ENCODE data around the gene LAMC1.

LAMC1 gene

DNA sequence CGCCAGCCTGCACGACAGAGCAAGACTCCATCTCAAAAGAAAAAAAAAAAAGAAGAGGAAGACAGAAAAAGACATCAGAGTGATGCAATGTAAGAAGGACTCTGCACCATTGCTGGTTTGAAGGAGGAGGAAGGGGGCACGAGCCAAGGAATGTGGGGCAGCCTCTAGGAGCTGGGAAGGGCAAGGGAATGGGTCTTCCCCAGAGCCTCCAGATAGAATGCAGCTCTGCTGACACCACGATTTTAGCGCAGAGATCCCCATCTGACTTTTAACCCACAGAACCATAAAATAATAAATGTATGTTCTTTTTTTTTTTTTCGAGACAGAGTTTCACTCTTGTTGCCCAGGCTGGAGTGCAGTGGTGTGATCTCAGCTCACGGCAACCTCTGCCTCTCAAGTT lies 129.0 kb downstream of the LAMC1 start:
- no peak for DNase-seq

GRCh38 chr1:183155939-183156338 lies 132.7 kb downstream of the LAMC1 start:
- no peak for DNase-seq

DNA sequence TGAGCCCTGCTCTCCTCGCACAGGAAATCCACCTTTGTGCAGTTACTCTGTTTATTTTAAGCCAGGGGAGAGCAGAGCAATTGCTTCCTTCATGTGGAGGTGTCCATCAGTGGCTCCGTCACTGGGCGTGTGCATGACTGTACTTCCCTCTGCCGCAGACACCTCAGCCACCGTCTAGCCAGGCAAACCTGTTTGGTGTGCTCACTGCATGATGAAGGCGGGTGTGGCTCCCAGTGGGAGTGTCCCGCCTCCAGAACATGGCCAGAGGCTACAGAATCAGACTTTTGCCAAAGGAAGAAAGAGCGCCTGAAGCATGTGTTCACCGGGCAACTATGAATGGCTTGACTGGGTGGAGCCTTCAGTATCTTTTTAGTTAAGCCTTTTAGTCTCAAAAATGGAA lies 136.7 kb downstream of the LAMC1 start:
- DNase-seq: no peak

DNA sequence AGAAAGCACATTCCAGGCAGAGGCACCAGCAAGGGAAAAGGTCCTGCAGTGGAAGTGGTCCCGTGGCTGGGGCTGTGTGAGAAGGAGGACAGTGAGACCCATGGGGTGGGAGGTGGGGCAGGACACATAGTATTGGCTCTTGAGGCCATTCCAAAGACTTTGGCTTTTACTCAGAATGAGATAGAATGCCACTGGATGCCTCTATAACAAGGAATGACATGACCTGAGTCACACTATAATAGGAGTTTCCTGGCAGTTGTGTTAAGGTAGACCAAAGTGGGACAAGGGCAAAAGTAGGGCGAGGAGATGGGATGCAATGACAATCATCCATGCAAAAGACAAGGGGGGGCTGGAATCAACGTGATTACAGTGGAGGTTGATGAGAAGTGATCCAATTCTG lies 138.2 kb downstream of the LAMC1 start:
- DNase-seq: no peak

- no peak for DNase-seq
These were observed 140.1 kb downstream of the LAMC1 start for GRCh38 chr1:183163316-183163715.

- DNase-seq: no peak
These were observed 141.1 kb downstream of the LAMC1 start for GRCh38 chr1:183164340-183164739.

GRCh38 chr1:183164963-183165362 lies 141.7 kb downstream of the LAMC1 start:
- DNase-seq: no peak

- no peak for DNase-seq
These were observed 142.2 kb downstream of the LAMC1 start for GRCh38 chr1:183165456-183165855.

GRCh38 chr1:183166454-183166853 lies 143.2 kb downstream of the LAMC1 start:
- DNase-seq: no peak

- DNase-seq: no peak
These were observed 144.5 kb downstream of the LAMC1 start for GRCh38 chr1:183167676-183168075.

DNA sequence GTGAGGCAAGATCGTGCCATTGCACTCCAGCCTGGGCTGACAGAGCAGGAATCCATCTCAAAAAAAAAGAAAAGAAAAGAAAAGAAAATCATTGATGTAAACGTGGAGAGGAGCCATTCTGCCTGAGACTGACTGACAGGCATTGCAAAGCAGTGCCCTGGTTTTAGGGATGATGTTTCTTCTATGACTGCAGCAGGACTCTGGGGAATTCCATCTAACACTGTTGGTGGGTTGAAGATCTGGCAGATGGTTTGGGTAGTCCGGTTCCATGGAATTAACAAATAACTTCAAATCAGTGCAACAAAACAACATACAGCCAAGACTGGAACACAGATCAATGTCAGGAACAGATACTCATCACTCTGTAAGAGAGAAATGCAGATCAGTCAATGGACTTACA lies 145.1 kb downstream of the LAMC1 start:
- DNase-seq: no peak

- no peak for DNase-seq
These were observed 150.6 kb downstream of the LAMC1 start for GRCh38 chr1:183173828-183174227.

DNA sequence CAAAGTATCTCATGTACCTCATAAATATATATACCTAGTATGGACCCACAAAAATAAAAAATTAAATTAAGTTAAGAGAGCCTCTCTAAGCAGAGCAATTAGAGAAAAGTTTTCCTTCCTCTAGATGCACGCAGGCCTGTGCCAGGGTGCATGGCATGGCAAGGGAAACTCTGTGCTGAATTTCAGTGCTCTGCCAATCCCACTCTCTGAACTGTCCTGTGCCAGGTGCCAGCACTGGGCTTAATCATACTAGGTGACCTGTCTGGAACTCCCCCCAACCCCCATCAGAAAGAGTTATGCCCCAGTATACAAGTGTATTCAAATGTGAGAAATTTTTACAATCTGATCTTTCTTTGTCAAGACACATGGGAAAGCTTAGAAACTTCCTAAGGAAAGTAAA lies 152.4 kb downstream of the LAMC1 start:
- DNase-seq: no peak

DNA sequence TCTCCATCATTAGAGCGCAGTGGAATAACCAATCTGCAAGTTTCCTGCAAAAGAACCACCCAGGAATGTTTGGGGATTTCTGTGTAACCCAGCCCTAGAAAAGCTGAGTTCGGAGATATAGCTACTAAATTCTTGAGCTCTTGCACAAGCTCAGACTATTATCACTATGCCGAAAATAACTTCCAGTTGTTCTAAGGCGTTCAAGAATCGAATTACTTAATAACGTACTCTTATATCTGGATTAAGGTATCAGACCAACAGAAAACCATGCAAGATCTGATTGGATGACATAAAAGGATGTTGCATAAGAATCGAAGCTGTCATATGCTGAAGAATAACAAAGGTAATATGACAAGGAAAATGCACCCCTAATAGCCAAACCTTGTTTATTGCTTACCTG lies 155.3 kb downstream of the LAMC1 start:
- no peak for DNase-seq

DNA sequence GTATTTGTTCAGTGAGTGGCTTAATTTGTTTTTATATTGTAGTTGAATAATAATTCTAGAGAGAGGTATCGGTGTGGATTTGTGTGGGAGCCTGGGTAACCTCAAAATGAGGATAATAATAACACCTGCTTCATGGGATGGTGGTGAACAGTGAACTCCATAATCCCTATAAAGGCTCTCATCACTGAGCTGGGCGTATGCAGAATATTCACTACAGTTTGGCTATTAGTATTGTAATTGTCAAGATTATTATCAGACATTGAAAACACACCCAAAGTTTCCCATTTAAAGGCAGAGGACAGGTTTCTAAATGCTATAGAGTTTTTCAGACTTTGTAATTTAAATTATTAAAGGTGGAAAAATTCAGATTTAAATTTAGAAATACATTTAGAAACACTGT lies 155.8 kb downstream of the LAMC1 start:
- DNase-seq: no peak

GRCh38 chr1:183180218-183180617 lies 157.0 kb downstream of the LAMC1 start:
- DNase-seq: no peak

DNA sequence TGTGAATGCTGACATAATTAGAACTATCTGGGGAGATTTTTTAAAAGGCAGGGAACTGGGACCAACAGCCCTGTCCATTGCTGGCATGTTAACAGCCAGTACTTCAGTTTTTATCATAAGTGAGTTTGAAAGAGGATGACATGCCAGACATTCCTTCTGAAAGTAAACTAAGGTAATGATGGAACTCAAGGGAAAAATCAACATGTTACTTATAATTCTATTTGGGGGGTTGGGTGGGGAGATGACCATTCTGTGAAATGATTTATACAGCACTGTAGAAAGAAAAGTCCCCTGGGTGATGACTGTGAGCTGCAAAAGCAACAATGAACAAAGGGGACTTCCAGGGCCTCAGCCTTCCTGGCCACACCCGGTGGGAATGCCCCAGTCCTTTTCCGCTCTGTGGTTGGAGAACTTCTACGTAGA lies 157.4 kb downstream of the LAMC1 start:
- DNase-seq: no peak

DNA sequence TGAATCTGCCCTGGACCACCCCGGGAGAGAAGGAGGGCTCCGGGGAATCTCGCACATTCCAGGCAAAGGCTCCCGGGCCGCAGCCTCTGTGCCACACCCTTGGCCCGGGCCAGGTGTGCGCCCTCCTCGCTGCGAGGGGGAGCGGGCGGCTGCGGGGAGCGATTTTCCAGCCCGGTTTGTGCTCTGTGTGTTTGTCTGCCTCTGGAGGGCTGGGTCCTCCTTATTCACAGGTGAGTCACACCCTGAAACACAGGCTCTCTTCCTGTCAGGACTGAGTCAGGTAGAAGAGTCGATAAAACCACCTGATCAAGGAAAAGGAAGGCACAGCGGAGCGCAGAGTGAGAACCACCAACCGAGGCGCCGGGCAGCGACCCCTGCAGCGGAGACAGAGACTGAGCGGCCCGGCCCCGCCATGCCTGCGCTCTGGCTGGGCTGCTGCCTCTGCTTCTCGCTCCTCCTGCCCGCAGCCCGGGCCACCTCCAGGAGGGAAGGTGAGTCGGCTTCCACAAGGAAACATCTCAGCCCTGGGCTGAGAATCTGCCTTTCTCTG lies 162.8 kb downstream of the LAMC1 start, which contains the start of gene LAMC2:
Gene LAMC2 (plus strand): TSS at position 324 of the 550 bp plus-strand sequence. CDS start 89 bp downstream, at position 413.
- DNase-seq: no peak

DNA sequence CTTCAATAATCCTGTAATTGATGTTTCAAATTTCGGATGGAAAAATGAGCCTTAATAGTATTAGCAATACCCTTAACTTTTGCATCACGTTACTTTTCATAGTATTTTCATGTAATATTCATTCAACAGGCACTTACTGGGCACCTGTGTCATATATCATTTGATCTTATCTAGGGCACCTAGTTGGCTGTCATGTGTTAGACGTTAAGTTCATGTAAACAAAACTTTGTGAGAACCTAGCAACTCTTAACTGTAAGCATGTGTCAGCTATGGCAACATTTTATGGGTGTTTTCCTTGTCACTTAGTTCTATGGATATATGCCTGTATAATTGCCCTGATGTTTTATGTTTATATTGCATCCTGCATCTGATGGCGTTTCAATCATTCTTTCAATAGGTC lies 163.6 kb downstream of the LAMC1 start:
- no peak for DNase-seq

- DNase-seq: no peak
These were observed 165.0 kb downstream of the LAMC1 start for GRCh38 chr1:183188240-183188639.

GRCh38 chr1:183191833-183192232 lies 168.6 kb downstream of the LAMC1 start:
- DNase-seq: no peak

DNA sequence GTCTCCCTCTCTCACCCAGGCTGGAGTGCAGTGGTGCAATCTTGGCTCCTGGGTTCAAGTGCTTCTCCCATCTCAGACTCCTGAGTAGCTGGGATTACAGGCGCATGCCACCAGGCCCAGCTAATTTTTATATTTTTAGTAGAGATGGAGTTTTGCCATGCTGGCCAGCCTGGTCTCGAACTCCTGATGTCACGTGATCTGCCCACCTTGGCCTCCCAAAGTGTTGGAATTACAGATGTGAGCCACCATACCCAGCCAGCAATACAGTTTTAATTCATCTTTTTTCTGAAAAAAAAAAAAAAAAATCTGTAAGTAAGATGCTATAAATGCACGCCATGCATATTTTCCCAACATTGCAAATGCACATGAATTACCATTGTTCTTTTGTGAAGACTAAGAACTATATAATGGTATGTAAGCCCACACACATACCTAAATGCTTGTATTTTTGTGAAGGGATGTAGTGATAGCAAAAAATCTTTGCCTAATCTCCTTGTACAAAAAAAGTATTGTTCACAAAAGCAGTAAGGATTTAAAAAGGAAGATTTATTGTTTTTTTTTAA lies 170.8 kb downstream of the LAMC1 start:
- no peak for DNase-seq

- no peak for DNase-seq
These were observed 171.4 kb downstream of the LAMC1 start for GRCh38 chr1:183194527-183195141.

- DNase-seq: no peak
These were observed 171.9 kb downstream of the LAMC1 start for GRCh38 chr1:183195142-183195574.

All from OCI-M1 (cell line).